Measurements from ENCODE around the gene CFAP206. TPM values are rescaled to one million over a fixed set of nuclear protein-coding genes. Genes with fewer than 3 reads are reported as not detected.

Gene CFAP206
- total RNA-seq, 1 experiment from 2014 or later, result 0.54 TPM

GRCh38 chr6:87366072-87366827 is 41.5 kb upstream of the CFAP206 start:
- ChIA-PET POLR2A (no interaction called here), RAD21 (ENCODE audit: low non-redundant PET in 1 of 2, low total read pairs in 2 of 2, uncharacterized antibody in 2 of 2, unreplicated experiment in 2 of 2) (no interaction called here), CTCF (no interaction called here)
- Histone ChIP-seq H3K9me3 (ENCODE audit: control insufficient read depth in 1 of 2, insufficient read depth in 1 of 2, low read depth in 1 of 2, low read length in 2 of 2) (no peaks in the 10 kb centered on the region), H3K27me3 (ENCODE audit: insufficient read depth, low read length) (no peaks in the 10 kb centered on the region), H3K4me3 (replicated peaks in 1 of 2; ENCODE audit: low read depth in 1 of 2, low read length in 2 of 2) (no peak overlapping the region), H3K9ac (ENCODE audit: low read length) (no peak overlapping the region), H3K36me3 (ENCODE audit: control insufficient read depth in 1 of 2, insufficient read depth in 2 of 2, low read length in 2 of 2) (no peaks in the 10 kb centered on the region), H3K27ac (ENCODE audit: low read depth, low read length) (no peak overlapping the region), H3K4me1 (ENCODE audit: control insufficient read depth in 1 of 2, insufficient read depth in 2 of 2, low read length in 2 of 2) (no peaks in the 10 kb centered on the region), H2AFZ (ENCODE audit: low read depth, low read length, poor library complexity, severe bottlenecking) (no peak overlapping the region), H3K9me2 (ENCODE audit: insufficient read depth) (no peaks in the 10 kb centered on the region), H4K20me1 (ENCODE audit: insufficient read depth) (no peaks in the 10 kb centered on the region), H3K79me2 (ENCODE audit: insufficient read depth, low read length) (no peaks in the 10 kb centered on the region), H3K4me2 (ENCODE audit: low read length) (no peak overlapping the region)
- BruUV-seq (replicated peaks), result no TSS peak
- ATAC-seq, result no peak
- TF ChIP-seq TCF7L2 (IDR thresholded peaks at IDR 0.05; ENCODE audit: borderline replicate concordance, extremely low read depth, insufficient read depth, insufficient read length) (no peak), YY1 (IDR thresholded peaks at IDR 0.05; ENCODE audit: extremely low read depth, insufficient replicate concordance, low read depth, low read length) (no peak), JUND (IDR thresholded peaks at IDR 0.05) (no peak), EZH2phosphoT487 (IDR thresholded peaks at IDR 0.05; ENCODE audit: borderline replicate concordance) (no peak)
- TF ChIP-seq, protein P1, sequence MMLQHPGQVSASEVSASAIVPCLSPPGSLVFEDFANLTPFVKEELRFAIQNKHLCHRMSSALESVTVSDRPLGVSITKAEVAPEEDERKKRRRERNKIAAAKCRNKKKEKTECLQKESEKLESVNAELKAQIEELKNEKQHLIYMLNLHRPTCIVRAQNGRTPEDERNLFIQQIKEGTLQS (IDR thresholded peaks at IDR 0.05), result no peak
- intact Hi-C loops (cut with micrococcal nuclease), result no loop called here
- DNase-seq (ENCODE audit: low read depth, low spot score), result no peak

DNA sequence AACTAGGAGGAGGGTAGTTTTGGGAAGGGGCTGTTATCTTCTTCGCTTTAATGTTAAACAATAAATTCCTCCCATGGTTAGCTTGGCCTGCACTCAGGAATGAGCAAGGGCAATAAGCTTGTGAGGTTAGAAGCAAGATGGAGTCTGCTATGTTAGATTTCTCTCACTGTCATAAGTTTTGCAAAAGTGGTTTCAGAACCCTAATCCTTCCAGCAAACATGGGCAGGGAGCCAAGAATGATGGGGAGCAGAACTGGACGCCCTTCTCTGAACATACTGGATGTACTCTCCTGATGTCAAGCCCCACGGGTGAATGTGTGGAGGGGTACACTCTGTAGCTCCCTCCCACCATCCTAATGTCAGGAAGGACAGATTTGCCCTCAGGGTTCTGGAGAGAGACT is 40.9 kb upstream of the CFAP206 start:
- Histone ChIP-seq H3K27me3 (ENCODE audit: insufficient read depth, low read length) (no peaks in the 10 kb centered on the region), H3K27ac (ENCODE audit: low read depth, low read length) (no peak overlapping the region), H3K9ac (ENCODE audit: low read length) (no peak overlapping the region), H4K20me1 (ENCODE audit: insufficient read depth) (no peaks in the 10 kb centered on the region), H3K4me1 (ENCODE audit: control insufficient read depth in 1 of 2, insufficient read depth in 2 of 2, low read length in 2 of 2) (no peaks in the 10 kb centered on the region), H3K79me2 (ENCODE audit: insufficient read depth, low read length) (no peaks in the 10 kb centered on the region), H3K9me3 (ENCODE audit: control insufficient read depth in 1 of 2, insufficient read depth in 1 of 2, low read depth in 1 of 2, low read length in 2 of 2) (no peaks in the 10 kb centered on the region), H3K4me2 (ENCODE audit: low read length) (no peak overlapping the region), H2AFZ (ENCODE audit: low read depth, low read length, poor library complexity, severe bottlenecking) (no peak overlapping the region), H3K4me3 (replicated peaks in 1 of 2; ENCODE audit: low read depth in 1 of 2, low read length in 2 of 2) (no peak overlapping the region), H3K36me3 (ENCODE audit: control insufficient read depth in 1 of 2, insufficient read depth in 2 of 2, low read length in 2 of 2) (no peaks in the 10 kb centered on the region), H3K9me2 (ENCODE audit: insufficient read depth) (no peaks in the 10 kb centered on the region)
- ChIA-PET POLR2A (no interaction called here), CTCF (no interaction called here), RAD21 (ENCODE audit: low non-redundant PET in 1 of 2, low total read pairs in 2 of 2, uncharacterized antibody in 2 of 2, unreplicated experiment in 2 of 2) (no interaction called here)
- no peak for TF ChIP-seq ELF1 (IDR thresholded peaks at IDR 0.05; ENCODE audit: borderline replicate concordance, low read depth)
- TF ChIP-seq EZH2 (IDR thresholded peaks at IDR 0.05), result no peak
- ATAC-seq (no peak), DNase-seq (ENCODE audit: low read depth, low spot score) (no peak)
- intact Hi-C loops (cut with micrococcal nuclease), result no loop called here
- BruUV-seq (replicated peaks), result no TSS peak

Data from HCT116 (cell line).